HCEC 1CT (cell line): Measurements from ENCODE around the gene B3GAT1.

ENCODE experiments used
- DNase-seq: peaks from one replicate; pipeline ENCODE4 v3.0.0-alpha.2; 2017

The B3GAT1 gene

DNA sequence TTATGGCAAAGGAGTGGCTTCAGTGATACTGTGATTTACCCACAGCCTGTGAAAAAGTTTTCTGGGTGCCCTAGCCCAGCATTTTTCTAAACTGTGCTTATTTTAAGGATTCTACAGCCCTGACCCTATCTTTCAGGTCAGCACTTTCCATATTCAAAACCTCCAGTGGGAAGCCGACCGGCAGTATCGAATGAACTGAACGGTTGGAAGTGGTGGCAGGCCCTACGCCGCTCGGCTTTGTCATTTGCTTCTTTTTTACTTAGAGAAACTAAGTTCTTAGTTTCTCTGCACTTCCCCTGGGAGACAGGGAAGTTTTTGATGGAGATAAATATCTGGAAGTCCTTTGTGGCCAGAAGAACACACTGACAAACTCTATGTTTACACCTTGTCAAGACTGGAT is 79.3 kb downstream of the B3GAT1 start:
- DNase-seq = no peak

DNA sequence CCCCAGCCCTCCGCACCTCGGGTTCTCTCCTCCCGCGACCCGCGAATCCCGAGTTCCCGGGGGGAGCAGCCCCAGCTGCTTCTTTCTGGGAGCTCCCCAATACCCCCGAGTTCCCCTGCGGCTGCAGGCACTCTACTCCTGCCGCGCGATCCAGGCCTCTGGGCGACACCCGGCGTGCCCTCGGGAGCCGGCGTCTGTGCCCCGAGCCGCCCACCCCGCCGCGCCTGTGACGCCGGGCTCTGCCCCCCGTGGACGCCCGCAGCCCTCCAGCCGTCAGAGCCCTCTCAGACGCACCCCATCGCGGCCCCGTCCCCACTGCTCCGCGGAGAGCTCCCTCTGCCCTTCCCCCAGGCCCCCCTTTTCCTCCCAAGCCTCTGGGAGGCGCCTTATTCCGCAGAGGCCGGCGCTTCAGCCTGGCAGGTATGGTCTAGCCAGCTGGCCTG is 79.8 kb downstream of the B3GAT1 start:
- DNase-seq = no peak

DNA sequence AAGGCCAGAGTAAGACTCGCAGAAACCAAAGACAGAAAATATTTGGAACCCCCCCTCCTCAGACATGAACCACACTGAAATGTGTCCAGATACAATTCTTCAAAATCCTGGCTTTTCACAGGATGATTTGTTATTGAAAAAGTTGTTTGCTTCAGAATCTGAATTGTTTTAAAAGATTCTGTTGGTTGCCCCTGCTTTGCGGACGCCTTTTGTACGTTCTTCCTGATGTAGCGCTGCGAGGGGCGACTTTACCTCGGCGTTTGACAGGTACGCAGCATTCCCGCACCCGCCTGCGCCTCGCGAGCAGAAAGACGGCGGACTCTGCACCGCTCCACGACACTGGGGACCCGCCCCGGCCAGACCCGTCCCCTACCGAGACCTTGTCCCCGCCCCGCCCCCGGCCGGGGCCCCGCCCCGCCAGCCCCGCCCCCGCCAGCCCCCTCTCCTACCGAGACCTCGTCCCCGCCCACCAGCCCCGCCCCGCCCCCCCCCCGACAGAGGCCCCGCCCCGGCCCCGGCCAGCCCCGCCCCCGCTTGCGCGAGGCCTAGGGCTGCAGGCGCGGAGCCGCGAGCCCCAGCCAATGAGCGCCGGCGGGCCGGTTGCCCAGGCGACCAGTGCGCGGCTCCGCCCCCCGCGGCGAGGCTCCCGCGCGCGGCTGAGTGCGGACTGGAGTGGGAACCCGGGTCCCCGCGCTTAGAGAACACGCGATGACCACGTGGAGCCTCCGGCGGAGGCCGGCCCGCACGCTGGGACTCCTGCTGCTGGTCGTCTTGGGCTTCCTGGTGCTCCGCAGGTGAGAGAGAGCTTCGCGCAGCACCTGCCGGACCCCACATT is 80.5 kb downstream of the B3GAT1 start, which contains the start of gene GLB1L2:
TSS of gene GLB1L2 (plus strand) at position 635 of the 835 bp plus-strand sequence. CDS start at position 709, 74 bp downstream.
- DNase-seq = no peak

DNA sequence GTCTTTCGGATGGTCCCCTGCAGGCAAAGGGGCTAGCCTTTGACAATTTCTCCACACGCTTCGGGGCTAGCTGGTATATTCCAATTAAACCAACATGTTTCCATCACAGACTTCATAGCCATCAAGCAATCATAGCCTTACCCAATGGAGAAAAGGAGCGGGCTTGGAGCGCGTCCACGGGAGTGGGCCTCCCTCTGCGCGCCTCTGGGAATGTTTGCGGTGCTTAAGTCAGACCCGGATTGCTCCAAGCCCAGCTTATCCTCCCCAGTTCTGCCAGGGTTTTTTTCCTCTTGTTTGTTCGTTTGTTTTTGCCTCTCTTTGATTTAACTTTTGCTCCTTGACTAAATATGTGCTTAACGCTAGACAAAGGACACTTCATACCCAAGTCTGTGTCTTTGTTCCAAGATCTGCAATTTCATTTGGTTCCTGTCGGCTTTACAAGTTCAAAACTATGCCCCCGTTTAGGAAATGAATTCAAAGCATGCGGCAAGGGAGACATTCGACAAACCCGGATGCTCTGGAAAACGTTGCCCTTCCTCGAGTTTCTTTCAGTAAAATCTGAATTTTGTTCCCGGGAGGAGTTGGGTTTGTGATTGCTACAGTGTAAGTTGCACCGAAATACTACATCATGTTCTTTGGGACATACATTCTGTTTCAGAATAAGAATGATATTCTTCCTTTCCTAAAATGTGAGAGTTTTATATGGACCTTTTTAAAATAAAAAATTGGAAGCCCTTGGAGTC is 81.3 kb downstream of the B3GAT1 start:
- DNase-seq = no peak
